Prostate gland (tissue), 2 donors: ENCODE measurements around the gene ACACB. TPM values are rescaled to one million over a fixed set of nuclear protein-coding genes. Genes with fewer than 3 reads are reported as not detected.

ENCODE experiments used
- DNase-seq: peaks from one replicate; pipeline ENCODE4 v3.0.0-alpha.2; 2019; ENCODE audit warnings: low spot score
- H3K27ac ChIP-seq, 2 donors: fragments of 200-600 bp; sonication (generic); 2 replicates each; pipeline ENCODE4 v1.5.1; 2017 to 2019
- H3K27me3 ChIP-seq: fragments of 200-600 bp; sonication (generic); replicated peaks from 2 replicates; pipeline ENCODE4 v1.5.1; 2019; ENCODE audit not compliant: insufficient read depth
- H3K36me3 ChIP-seq, 2 donors: fragments of 200-600 bp; sonication (generic); 1 replicate in 1 of 2; 2 replicates in 1 of 2; pipeline versions ENCODE4 v1.5.1 to v1.8.1; 2017 to 2019
- H3K4me1 ChIP-seq: fragments of 200-600 bp; sonication (generic); replicated peaks from 2 replicates; pipeline ENCODE4 v1.5.1; 2019
- H3K4me3 ChIP-seq, 2 donors: fragments of 200-600 bp; sonication (generic); 2 replicates each; pipeline ENCODE4 v1.5.1; 2017 to 2019
- H3K9me3 ChIP-seq: fragments of 200-600 bp; sonication (generic); 2 replicates; pipeline ENCODE4 v1.5.1; 2017
- POLR2A ChIP-seq: fragments of 450-650 bp; IDR thresholded peaks from one replicate; pipeline ENCODE4 v1.6.1; 2016; ENCODE audit warnings: antibody characterized with exemption, mild to moderate bottlenecking
- POLR2AphosphoS5 ChIP-seq: sonication (generic); formaldehyde crosslinking; IDR thresholded peaks from one replicate; pipeline ENCODE4 v1.6.1; 2017; ENCODE audit warnings: antibody characterized with exemption
- WGBS: methylation state at CpG from one replicate; pipeline ENCODE4 v1.1.5; 2018; 5-methylcytosine and 5-hydroxymethylcytosine counted together
- intact Hi-C: fragments of 100-400 bp; cut with DNase I; formaldehyde crosslinking; loops from one replicate; pipeline ENCODE4 v1.14.2; 2022
- total RNA-seq, 2 donors: library from RNA; depleted of rRNA; stranded (reverse); fragments of >200 nt; gene quantifications; one replicate each; pipeline ENCODE4 v1.1.0, GENCODE V29; 2016
- TF ChIP-seq, protein P1 (sequence below), 4 experiments: fragments of 200-600 bp in 2 of 4; fragments of 450-650 bp in 2 of 4; sonication (generic) in 2 of 4; IDR thresholded peaks; 1 replicate in 3 of 4; 2 replicates in 1 of 4; pipeline ENCODE4 v1.5.1; 2016 to 2019; ENCODE audit warnings: antibody characterized with exemption in 4 of 4, mild to moderate bottlenecking in 2 of 4, moderate library complexity in 2 of 4

Gene ACACB
- total RNA-seq, 2 donors from 2014 or later: 52.5 to 63.3 TPM

DNA sequence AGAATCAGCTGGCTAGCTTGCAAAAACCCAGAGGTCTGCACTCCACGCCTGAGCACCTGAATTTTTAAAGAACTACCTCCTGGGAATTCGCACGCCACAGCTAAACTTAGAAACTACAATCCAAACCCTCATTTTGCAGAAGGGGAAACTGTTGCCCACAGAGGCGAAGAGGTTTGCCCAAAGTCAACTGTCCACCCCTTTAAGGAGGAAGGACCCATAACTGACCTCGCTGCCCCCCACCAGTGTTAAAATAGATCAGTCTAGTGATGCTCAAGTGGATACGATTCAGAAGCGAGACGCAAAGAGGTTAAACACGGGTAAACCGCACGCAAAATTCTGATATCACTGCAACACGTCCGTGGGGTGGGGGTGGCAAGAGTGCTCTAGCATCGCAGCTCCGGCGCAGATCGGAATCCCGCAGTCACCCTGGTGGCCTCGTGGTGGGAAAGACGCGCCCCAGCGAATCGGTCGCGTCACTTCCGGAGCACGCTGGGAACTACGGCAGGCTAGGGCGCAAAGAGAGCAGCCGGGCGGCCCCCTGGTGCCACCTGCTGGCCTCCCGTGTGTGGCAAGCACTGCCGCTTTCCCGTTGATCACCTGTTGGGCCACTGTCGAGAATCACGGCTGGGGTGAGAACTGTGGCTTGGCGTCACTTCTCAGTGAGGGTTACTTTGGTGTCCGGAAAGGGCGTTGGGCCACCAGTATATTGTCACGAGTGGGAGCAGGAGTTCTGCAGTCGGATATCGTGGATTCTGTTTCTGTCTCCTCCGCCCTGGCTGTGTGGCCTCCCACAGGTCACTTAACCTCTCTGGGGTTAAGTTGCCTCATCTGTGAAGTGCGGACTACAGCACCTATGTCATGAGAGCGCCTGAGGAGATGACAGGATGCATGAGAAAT lies 23.1 kb upstream of the ACACB start, which contains the start of gene ALKBH2:
Gene ALKBH2, minus strand, starts transcription at position 451 of the 897 bp plus-strand sequence. CDS start 686 bp downstream, outside the sequence.
- peak; percentile 89 for DNase-seq
- H3K36me3 ChIP-seq: no peaks in the 10 kb centered on the region
- intact Hi-C loops: loop anchor here (5.0 to 10.0 kb wide), 3 partner anchors 288 to 531 kb away; partner anchors contain the start of genes ISCU and SART3
- TF ChIP-seq, protein P1, sequence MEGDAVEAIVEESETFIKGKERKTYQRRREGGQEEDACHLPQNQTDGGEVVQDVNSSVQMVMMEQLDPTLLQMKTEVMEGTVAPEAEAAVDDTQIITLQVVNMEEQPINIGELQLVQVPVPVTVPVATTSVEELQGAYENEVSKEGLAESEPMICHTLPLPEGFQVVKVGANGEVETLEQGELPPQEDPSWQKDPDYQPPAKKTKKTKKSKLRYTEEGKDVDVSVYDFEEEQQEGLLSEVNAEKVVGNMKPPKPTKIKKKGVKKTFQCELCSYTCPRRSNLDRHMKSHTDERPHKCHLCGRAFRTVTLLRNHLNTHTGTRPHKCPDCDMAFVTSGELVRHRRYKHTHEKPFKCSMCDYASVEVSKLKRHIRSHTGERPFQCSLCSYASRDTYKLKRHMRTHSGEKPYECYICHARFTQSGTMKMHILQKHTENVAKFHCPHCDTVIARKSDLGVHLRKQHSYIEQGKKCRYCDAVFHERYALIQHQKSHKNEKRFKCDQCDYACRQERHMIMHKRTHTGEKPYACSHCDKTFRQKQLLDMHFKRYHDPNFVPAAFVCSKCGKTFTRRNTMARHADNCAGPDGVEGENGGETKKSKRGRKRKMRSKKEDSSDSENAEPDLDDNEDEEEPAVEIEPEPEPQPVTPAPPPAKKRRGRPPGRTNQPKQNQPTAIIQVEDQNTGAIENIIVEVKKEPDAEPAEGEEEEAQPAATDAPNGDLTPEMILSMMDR (IDR thresholded peaks at IDR 0.05): peak; percentile 94 to 99 (median 98)
- TF ChIP-seq POLR2A (no peak), POLR2AphosphoS5 (peak; percentile 95)
- no peaks in the 10 kb centered on the region for H3K27me3 ChIP-seq
- peak within 1 kb of the TSS in 1 of 2 donors; percentile 55 for H3K27ac ChIP-seq
- 5% methylated on average over 45 of the region's 45 CpGs for WGBS
- H3K9me3 ChIP-seq: no peaks in the 10 kb centered on the region
- H3K4me3 ChIP-seq: peak within 1 kb of the TSS; percentile 43 to 46
- H3K4me1 ChIP-seq: no peaks in the 10 kb centered on the region

DNA sequence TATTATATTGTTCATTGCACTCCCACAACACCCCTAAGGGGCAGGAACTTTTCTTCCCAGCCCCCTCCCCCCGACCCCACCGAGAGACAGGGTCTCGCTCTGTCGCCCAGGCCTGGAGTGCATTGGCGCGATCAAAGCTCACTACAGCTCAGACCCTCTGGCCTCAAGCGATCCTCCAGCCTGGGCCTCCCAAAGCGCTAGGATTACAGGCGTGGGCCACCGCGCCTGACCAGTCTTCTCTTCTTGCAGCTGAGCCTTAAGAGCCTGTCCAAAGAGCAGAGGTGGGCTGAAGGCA lies 19.3 kb upstream of the ACACB start:
- TF ChIP-seq, protein P1 (IDR thresholded peaks at IDR 0.05): no peak
- TF ChIP-seq POLR2A (no peak), POLR2AphosphoS5 (no peak)
- DNase-seq: no peak
- intact Hi-C loops: loop anchor here (10.0 kb wide), 2 partner anchors 292 to 452 kb away; no protein-coding TSS in a partner anchor
- Histone ChIP-seq H3K4me3 (peak overlapping the region in 1 of 2 donors; percentile 54), H3K36me3 (no peaks in the 10 kb centered on the region), H3K4me1 (no peaks in the 10 kb centered on the region), H3K9me3 (no peaks in the 10 kb centered on the region), H3K27ac (no peak overlapping the region), H3K27me3 (no peaks in the 10 kb centered on the region)
- 18% methylated on average over 11 of the region's 11 CpGs for WGBS

DNA sequence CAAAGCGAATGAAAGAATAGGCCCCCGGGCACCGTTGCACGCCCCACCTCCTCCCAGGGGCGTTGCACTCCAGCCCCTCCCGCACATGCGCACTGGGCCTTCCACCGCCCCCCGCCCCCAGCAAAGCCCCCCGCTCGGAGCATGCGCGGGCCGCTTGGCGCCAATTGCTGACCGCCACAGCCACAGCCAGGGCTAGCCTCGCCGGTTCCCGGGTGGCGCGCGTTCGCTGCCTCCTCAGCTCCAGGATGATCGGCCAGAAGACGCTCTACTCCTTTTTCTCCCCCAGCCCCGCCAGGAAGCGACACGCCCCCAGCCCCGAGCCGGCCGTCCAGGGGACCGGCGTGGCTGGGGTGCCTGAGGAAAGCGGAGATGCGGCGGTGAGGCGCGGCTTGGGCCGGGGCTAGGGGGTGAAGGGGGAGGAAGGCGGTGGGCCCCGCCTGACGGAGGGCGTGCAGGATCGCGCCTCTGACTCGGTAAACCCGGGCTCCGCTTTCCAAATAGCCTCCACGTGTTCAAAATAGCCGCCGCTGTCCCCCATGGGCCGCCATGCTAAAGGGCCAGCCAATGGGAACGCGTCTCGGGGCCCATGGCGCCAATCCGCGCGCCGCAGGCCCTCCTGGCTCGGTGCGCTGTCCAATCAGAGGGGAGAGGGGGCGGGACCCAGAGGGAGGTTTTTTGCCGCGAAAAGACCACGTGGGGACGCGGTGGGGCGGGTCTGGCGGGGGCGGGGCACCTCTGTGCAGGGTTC lies 18.8 kb upstream of the ACACB start, which contains the start of gene UNG:
Gene UNG, plus strand, starts transcription at position 163 of the 748 bp plus-strand sequence. Its CDS starts 83 bp downstream, at position 246.
- TF ChIP-seq POLR2A: no peak
- peak; percentile 89 for TF ChIP-seq POLR2AphosphoS5
- DNase-seq: peak; percentile 98
- H3K27me3 ChIP-seq: no peaks in the 10 kb centered on the region
- intact Hi-C loops: loop anchor here (10.0 kb wide), 2 partner anchors 293 to 453 kb away; no protein-coding TSS in a partner anchor
- no peaks in the 10 kb centered on the region for H3K9me3 ChIP-seq
- H3K4me3 ChIP-seq: peak within 1 kb of the TSS; percentile 54 to 79
- peak within 1 kb of the TSS; percentile 87 to 92 for H3K27ac ChIP-seq
- no peaks in the 10 kb centered on the region for H3K4me1 ChIP-seq
- no peaks in the 10 kb centered on the region for H3K36me3 ChIP-seq
- under 1% methylated on average over 66 of the region's 71 CpGs for WGBS

DNA sequence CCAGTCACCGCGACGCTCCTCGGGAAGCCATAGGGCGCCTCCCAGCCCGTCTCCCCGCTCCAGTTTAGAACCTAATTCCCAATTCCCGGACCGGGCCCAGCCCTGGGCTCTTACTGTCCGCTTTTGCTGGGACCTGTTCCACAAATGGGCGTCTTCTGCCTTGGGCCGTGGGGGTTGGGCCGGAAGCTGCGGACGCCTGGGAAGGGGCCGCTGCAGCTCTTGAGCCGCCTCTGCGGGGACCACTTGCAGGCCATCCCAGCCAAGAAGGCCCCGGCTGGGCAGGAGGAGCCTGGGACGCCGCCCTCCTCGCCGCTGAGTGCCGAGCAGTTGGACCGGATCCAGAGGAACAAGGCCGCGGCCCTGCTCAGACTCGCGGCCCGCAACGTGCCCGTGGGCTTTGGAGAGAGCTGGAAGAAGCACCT lies 18.2 kb upstream of the ACACB start:
- Histone ChIP-seq H3K36me3 (no peaks in the 10 kb centered on the region), H3K4me3 (peak overlapping the region; percentile 54 to 79), H3K4me1 (no peaks in the 10 kb centered on the region), H3K27ac (peak overlapping the region; percentile 87 to 92), H3K9me3 (no peaks in the 10 kb centered on the region), H3K27me3 (no peaks in the 10 kb centered on the region)
- WGBS: under 1% methylated on average over 28 of the region's 32 CpGs
- TF ChIP-seq POLR2AphosphoS5 (peak; percentile 30), POLR2A (peak; percentile 67)
- TF ChIP-seq, protein P1 (IDR thresholded peaks at IDR 0.05): peak in 1 of 4 experiments; percentile 6
- intact Hi-C loops: loop anchor here (10.0 kb wide), 2 partner anchors 293 to 453 kb away; no protein-coding TSS in a partner anchor
- no peak for DNase-seq

DNA sequence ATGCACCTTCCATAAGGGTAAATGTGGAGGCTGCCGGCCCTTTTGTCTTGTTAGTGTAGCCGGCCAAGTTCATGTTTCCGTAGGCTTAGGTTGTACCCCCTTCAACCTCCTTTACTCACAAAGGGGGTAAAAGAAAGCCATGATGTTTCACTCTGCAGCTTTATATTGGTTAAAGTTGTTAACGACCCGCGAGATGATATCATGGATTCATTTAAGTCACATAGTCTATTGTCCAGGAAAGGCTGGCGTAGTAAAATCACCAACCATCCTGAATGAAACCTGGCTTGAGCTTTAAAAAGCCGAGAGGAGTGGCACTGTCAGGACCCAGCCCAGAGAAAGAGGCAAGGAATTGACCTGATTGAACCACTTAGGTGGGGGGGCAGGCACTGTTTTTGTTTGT lies 17.7 kb upstream of the ACACB start:
- Histone ChIP-seq H3K36me3 (no peaks in the 10 kb centered on the region), H3K9me3 (no peaks in the 10 kb centered on the region), H3K27me3 (no peaks in the 10 kb centered on the region), H3K4me1 (no peaks in the 10 kb centered on the region), H3K27ac (peak overlapping the region; percentile 87 to 92), H3K4me3 (peak overlapping the region; percentile 54 to 79)
- intact Hi-C loops: loop anchor here (10.0 kb wide), 2 partner anchors 294 to 454 kb away; no protein-coding TSS in a partner anchor
- TF ChIP-seq POLR2AphosphoS5 (no peak), POLR2A (no peak)
- TF ChIP-seq, protein P1 (IDR thresholded peaks at IDR 0.05): no peak
- WGBS: 2% methylated on average over 8 of the region's 8 CpGs
- DNase-seq: peak; percentile 22
